GM23248 (cell line): ENCODE data around the gene OR8D1.

Source experiments
- EZH2 ChIP-seq: fragments of 200-600 bp; sonication (generic); IDR thresholded peaks from 2 replicates; pipeline ENCODE4 v1.6.1; 2018; ENCODE audit warnings: antibody characterized with exemption, mild to moderate bottlenecking; ENCODE audit not compliant: insufficient read depth, poor library complexity, severe bottlenecking
- EZH2phosphoT487 ChIP-seq: fragments of 200-600 bp; sonication (generic); IDR thresholded peaks from 2 replicates; pipeline ENCODE4 v1.6.1; 2018; ENCODE audit warnings: antibody characterized with exemption, moderate library complexity, mild to moderate bottlenecking, low read depth; ENCODE audit not compliant: insufficient read depth

- TF ChIP-seq EZH2 (no peak), EZH2phosphoT487 (no peak)
These were observed 6.3 kb upstream of the OR8D1 start, which contains the start of gene OR8D2 for GRCh38 chr11:124320097-124320496.
